Tongue (tissue), 2 donors: ENCODE results near the gene ENPP1. TPM values are rescaled to one million over a fixed set of nuclear protein-coding genes. Genes with fewer than 3 reads are reported as not detected.

ENCODE experiments used
- DNase-seq: peaks from one replicate; pipeline ENCODE4 v3.0.0-alpha.2; 2015
- total RNA-seq: library from RNA; depleted of rRNA; stranded (reverse); fragments of >200 nt; gene quantifications from one replicate; pipeline ENCODE4 v1.2.3, GENCODE V29; 2014

ENPP1 gene
- total RNA-seq: 27.7 TPM

GRCh38 chr6:131807644-131808459 is at the start of gene ENPP1:
Gene ENPP1, plus strand, starts transcription at chr6:131808020. Its CDS starts 16 bp downstream, at chr6:131808036.
- DNase-seq: peak; percentile 90

- peak; percentile 24 for DNase-seq
Measured at GRCh38 chr6:131758920-131759319, 48.9 kb upstream of the ENPP1 start.

- DNase-seq: no peak
Measured at GRCh38 chr6:131761060-131761761, 46.6 kb upstream of the ENPP1 start.

GRCh38 chr6:131761762-131762067 is 46.1 kb upstream of the ENPP1 start:
- no peak for DNase-seq

GRCh38 chr6:131762984-131763383 is 44.8 kb upstream of the ENPP1 start:
- no peak for DNase-seq

GRCh38 chr6:131763749-131764148 is 44.1 kb upstream of the ENPP1 start:
- no peak for DNase-seq

GRCh38 chr6:131764350-131764749 is 43.5 kb upstream of the ENPP1 start:
- no peak for DNase-seq

GRCh38 chr6:131765081-131765803 is 42.6 kb upstream of the ENPP1 start:
- DNase-seq: no peak

GRCh38 chr6:131765804-131766135 is 42.0 kb upstream of the ENPP1 start:
- DNase-seq: no peak

GRCh38 chr6:131766631-131767030 is 41.2 kb upstream of the ENPP1 start:
- DNase-seq: no peak

GRCh38 chr6:131768964-131769363 is 38.9 kb upstream of the ENPP1 start:
- DNase-seq: no peak

GRCh38 chr6:131769385-131770141 is 38.3 kb upstream of the ENPP1 start:
- DNase-seq: no peak

GRCh38 chr6:131770776-131771175 is 37.0 kb upstream of the ENPP1 start:
- DNase-seq: no peak

GRCh38 chr6:131773284-131773950 is 34.4 kb upstream of the ENPP1 start:
- peak; percentile 46 for DNase-seq

GRCh38 chr6:131775886-131776285 is 31.9 kb upstream of the ENPP1 start:
- no peak for DNase-seq

- DNase-seq: no peak
Measured at GRCh38 chr6:131776985-131777384, 30.8 kb upstream of the ENPP1 start.

GRCh38 chr6:131778169-131778568 is 29.7 kb upstream of the ENPP1 start:
- DNase-seq: peak; percentile 47

- DNase-seq: no peak
Measured at GRCh38 chr6:131779304-131779703, 28.5 kb upstream of the ENPP1 start.

GRCh38 chr6:131780600-131780999 is 27.2 kb upstream of the ENPP1 start:
- DNase-seq: no peak

GRCh38 chr6:131781687-131782086 is 26.1 kb upstream of the ENPP1 start:
- DNase-seq: no peak

- DNase-seq: no peak
Measured at GRCh38 chr6:131782764-131783163, 25.1 kb upstream of the ENPP1 start.

- peak; percentile 30 for DNase-seq
Measured at GRCh38 chr6:131784561-131784960, 23.3 kb upstream of the ENPP1 start.
